ENCODE data around the gene CCDC192. TPM values are rescaled to one million over a fixed set of nuclear protein-coding genes. Genes with fewer than 3 reads are reported as not detected.
"Not testable (repeated sequence)": the region's sequence is repeated elsewhere in the genome, so short reads cannot be mapped to it uniquely, and the experiment has no call there.

Gene CCDC192
- total RNA-seq, 1 donor from 2014 or later, result 0.26 TPM

GRCh38 chr5:127666043-127666716 lies 37.0 kb upstream of the CCDC192 start:
- no peak overlapping the region for H3K4me3 Mint-ChIP-seq (ENCODE audit: unreplicated experiment)
- DNase-seq (ENCODE audit: low spot score), result no peak
- no peak overlapping the region for H3K27ac Mint-ChIP-seq (ENCODE audit: unreplicated experiment)
- H3K27me3 Mint-ChIP-seq (ENCODE audit: unreplicated experiment), result no peaks in the 10 kb centered on the region
- TF ChIP-seq, protein P1, sequence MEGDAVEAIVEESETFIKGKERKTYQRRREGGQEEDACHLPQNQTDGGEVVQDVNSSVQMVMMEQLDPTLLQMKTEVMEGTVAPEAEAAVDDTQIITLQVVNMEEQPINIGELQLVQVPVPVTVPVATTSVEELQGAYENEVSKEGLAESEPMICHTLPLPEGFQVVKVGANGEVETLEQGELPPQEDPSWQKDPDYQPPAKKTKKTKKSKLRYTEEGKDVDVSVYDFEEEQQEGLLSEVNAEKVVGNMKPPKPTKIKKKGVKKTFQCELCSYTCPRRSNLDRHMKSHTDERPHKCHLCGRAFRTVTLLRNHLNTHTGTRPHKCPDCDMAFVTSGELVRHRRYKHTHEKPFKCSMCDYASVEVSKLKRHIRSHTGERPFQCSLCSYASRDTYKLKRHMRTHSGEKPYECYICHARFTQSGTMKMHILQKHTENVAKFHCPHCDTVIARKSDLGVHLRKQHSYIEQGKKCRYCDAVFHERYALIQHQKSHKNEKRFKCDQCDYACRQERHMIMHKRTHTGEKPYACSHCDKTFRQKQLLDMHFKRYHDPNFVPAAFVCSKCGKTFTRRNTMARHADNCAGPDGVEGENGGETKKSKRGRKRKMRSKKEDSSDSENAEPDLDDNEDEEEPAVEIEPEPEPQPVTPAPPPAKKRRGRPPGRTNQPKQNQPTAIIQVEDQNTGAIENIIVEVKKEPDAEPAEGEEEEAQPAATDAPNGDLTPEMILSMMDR (IDR thresholded peaks at IDR 0.05; ENCODE audit: unreplicated experiment), result no peak
- H3K4me1 Mint-ChIP-seq (ENCODE audit: unreplicated experiment), result no peaks in the 10 kb centered on the region
- no peaks in the 10 kb centered on the region for H3K36me3 Mint-ChIP-seq (ENCODE audit: low read depth, unreplicated experiment)
- no peaks in the 10 kb centered on the region for H3K9me3 Mint-ChIP-seq (ENCODE audit: unreplicated experiment)

GRCh38 chr5:127667926-127668325 lies 35.3 kb upstream of the CCDC192 start:
- Mint-ChIP-seq H3K9me3 (ENCODE audit: unreplicated experiment) (no peaks in the 10 kb centered on the region), H3K27me3 (ENCODE audit: unreplicated experiment) (no peaks in the 10 kb centered on the region), H3K4me3 (ENCODE audit: unreplicated experiment) (no peak overlapping the region), H3K4me1 (ENCODE audit: unreplicated experiment) (no peaks in the 10 kb centered on the region), H3K36me3 (ENCODE audit: low read depth, unreplicated experiment) (no peaks in the 10 kb centered on the region), H3K27ac (ENCODE audit: unreplicated experiment) (no peak overlapping the region)
- TF ChIP-seq, protein P1 (IDR thresholded peaks at IDR 0.05; ENCODE audit: unreplicated experiment), result no peak
- DNase-seq (ENCODE audit: low spot score), result no peak

GRCh38 chr5:127671218-127671617 lies 32.0 kb upstream of the CCDC192 start:
- DNase-seq (ENCODE audit: low spot score), result no peak
- Mint-ChIP-seq H3K4me3 (ENCODE audit: unreplicated experiment) (no peak overlapping the region), H3K36me3 (ENCODE audit: low read depth, unreplicated experiment) (no peaks in the 10 kb centered on the region), H3K27me3 (ENCODE audit: unreplicated experiment) (no peaks in the 10 kb centered on the region), H3K27ac (ENCODE audit: unreplicated experiment) (no peak overlapping the region), H3K4me1 (ENCODE audit: unreplicated experiment) (no peaks in the 10 kb centered on the region), H3K9me3 (ENCODE audit: unreplicated experiment) (no peaks in the 10 kb centered on the region)
- TF ChIP-seq, protein P1 (IDR thresholded peaks at IDR 0.05; ENCODE audit: unreplicated experiment), result no peak

DNA sequence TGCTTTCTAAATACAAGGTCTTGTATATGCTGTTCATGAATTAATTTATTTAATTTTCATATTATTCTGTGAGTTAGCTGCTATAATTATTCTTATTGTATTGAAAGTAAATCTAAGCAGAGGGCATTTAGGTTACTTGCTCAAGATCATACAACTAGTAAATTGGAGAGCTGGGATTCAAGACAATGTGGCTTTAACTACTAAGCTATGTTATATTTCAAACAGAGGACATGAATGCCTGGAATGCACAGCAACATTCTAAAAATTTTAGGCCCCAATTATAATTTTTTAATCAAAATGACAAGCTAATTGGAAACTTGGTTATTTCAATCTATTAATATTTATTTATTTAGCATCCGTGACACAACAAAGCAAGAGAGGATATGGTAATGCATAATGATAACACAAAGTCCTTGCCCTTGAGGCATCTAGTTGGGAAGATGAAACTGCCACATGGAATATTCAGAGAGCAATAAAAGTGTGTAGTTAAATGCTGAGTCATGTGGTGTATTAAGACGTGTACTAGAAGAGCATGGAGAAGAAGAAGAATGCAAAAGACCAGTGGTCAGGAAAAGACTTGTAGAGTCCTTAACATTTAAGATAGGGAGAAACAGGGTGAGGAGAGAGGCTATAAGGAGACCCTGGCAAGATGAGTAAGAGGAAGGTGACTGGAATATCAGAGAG lies 29.9 kb upstream of the CCDC192 start:
- no peak for DNase-seq (ENCODE audit: low spot score)
- Mint-ChIP-seq H3K4me3 (ENCODE audit: unreplicated experiment) (no peak overlapping the region), H3K36me3 (ENCODE audit: low read depth, unreplicated experiment) (no peaks in the 10 kb centered on the region), H3K27ac (ENCODE audit: unreplicated experiment) (no peak overlapping the region), H3K9me3 (ENCODE audit: unreplicated experiment) (no peaks in the 10 kb centered on the region), H3K27me3 (ENCODE audit: unreplicated experiment) (no peaks in the 10 kb centered on the region), H3K4me1 (ENCODE audit: unreplicated experiment) (no peaks in the 10 kb centered on the region)
- TF ChIP-seq, protein P1 (IDR thresholded peaks at IDR 0.05; ENCODE audit: unreplicated experiment), result no peak

- not testable (repeated sequence) for H3K4me3 Mint-ChIP-seq (ENCODE audit: unreplicated experiment); H3K27ac Mint-ChIP-seq (ENCODE audit: unreplicated experiment); H3K36me3 Mint-ChIP-seq (ENCODE audit: low read depth, unreplicated experiment); DNase-seq (ENCODE audit: low spot score); H3K4me1 Mint-ChIP-seq (ENCODE audit: unreplicated experiment); H3K27me3 Mint-ChIP-seq (ENCODE audit: unreplicated experiment); H3K9me3 Mint-ChIP-seq (ENCODE audit: unreplicated experiment)
Observed at GRCh38 chr5:127676951-127677350, 26.2 kb upstream of the CCDC192 start.

DNA sequence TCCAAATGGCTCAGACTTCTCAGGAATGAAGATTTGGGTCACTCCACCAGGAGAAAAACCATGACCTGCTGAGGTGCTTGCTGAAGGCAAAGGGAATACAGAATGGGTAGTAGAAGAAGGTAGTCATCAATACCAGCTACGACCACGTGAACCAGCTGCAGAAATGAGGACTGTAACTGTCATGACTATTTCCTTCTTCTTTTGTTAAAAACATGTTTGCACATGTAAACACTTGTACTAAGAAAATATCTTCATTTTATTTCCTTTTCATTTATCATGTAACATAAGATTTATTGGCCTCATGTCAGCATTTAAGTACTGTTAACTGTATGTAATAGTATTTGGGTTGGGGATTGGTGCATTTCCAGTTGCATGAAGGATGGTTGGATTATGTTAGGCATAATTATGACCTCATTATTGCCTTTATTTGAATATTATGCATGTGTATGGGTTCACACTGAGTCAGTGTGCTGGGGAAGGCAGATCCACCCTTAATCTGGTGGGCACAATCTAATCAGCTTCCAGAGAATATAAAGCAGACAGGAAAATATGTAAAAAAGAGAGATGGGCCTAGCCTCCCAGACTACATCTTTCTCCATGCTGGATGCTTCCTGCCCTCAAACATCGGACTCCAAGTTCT lies 23.4 kb upstream of the CCDC192 start:
- H3K4me3 Mint-ChIP-seq (ENCODE audit: unreplicated experiment); H3K27ac Mint-ChIP-seq (ENCODE audit: unreplicated experiment); DNase-seq (ENCODE audit: low spot score); H3K36me3 Mint-ChIP-seq (ENCODE audit: low read depth, unreplicated experiment); H3K9me3 Mint-ChIP-seq (ENCODE audit: unreplicated experiment); H3K4me1 Mint-ChIP-seq (ENCODE audit: unreplicated experiment); H3K27me3 Mint-ChIP-seq (ENCODE audit: unreplicated experiment): not testable (repeated sequence)
